H9 (cell line): ENCODE measurements around the gene SLC44A1. TPM values are rescaled to one million over a fixed set of nuclear protein-coding genes. Genes with fewer than 3 reads are reported as not detected.

Source experiments
- DNase-seq: peaks from one replicate; pipeline ENCODE4 v3.0.0-alpha.2; 2017
- H2AFZ ChIP-seq: one replicate; pipeline ENCODE4 v1.6.1; 2013; ENCODE audit warnings: mild to moderate bottlenecking, low read length, control low read depth, moderate library complexity
- H2AK5ac ChIP-seq: 2 replicates; pipeline ENCODE4 v1.6.1; 2013; ENCODE audit warnings: low read length, control low read depth, mixed read lengths; ENCODE audit not compliant: insufficient read length
- H2BK120ac ChIP-seq: one replicate; pipeline ENCODE4 v1.6.1; 2013; ENCODE audit warnings: low read depth, mild to moderate bottlenecking, low read length, control low read depth, inconsistent platforms; ENCODE audit not compliant: poor library complexity, severe bottlenecking
- H2BK12ac ChIP-seq: 2 replicates; pipeline ENCODE4 v1.6.1; 2013; ENCODE audit warnings: low read length, control low read depth, mixed read lengths, low read depth; ENCODE audit not compliant: insufficient read length
- H2BK15ac ChIP-seq: 2 replicates; pipeline ENCODE4 v1.6.1; 2013; ENCODE audit warnings: low read depth, low read length, control low read depth
- H2BK20ac ChIP-seq: one replicate; pipeline ENCODE4 v1.6.1; 2013; ENCODE audit warnings: low read depth, mild to moderate bottlenecking, low read length, control low read depth, inconsistent platforms; ENCODE audit not compliant: poor library complexity, severe bottlenecking
- H2BK5ac ChIP-seq: 2 replicates; pipeline ENCODE4 v1.6.1; 2013; ENCODE audit warnings: low read length, control low read depth, mixed read lengths; ENCODE audit not compliant: insufficient read length
- H3K14ac ChIP-seq: 2 replicates; pipeline ENCODE4 v1.6.1; 2013; ENCODE audit warnings: low read length, control low read depth; ENCODE audit not compliant: insufficient read depth
- H3K18ac ChIP-seq: 2 replicates; pipeline ENCODE4 v1.6.1; 2013; ENCODE audit warnings: low read depth, mild to moderate bottlenecking, mixed read lengths, low read length, control low read depth; ENCODE audit not compliant: insufficient read length
- H3K23ac ChIP-seq: 2 replicates; pipeline ENCODE4 v1.6.1; 2013; ENCODE audit warnings: low read length, control low read depth, mixed read lengths, low read depth; ENCODE audit not compliant: insufficient read length
- H3K23me2 ChIP-seq: 2 replicates; pipeline ENCODE4 v1.6.1; 2013; ENCODE audit warnings: low read depth, mild to moderate bottlenecking, mixed read lengths, low read length, control low read depth; ENCODE audit not compliant: insufficient read length, poor library complexity, severe bottlenecking
- H3K27ac ChIP-seq: 2 replicates; pipeline ENCODE4 v1.5.1; 2013; ENCODE audit warnings: low read length, control low read depth, mixed read lengths, low read depth; ENCODE audit not compliant: insufficient read length
- H3K27me3 ChIP-seq: 2 replicates; pipeline ENCODE4 v1.6.1; 2013; ENCODE audit warnings: low read length, control low read depth, inconsistent platforms; ENCODE audit not compliant: insufficient read depth
- H3K4ac ChIP-seq: 2 replicates; pipeline ENCODE4 v1.6.1; 2013; ENCODE audit warnings: low read depth, mild to moderate bottlenecking, control low read depth, inconsistent platforms, low read length, moderate library complexity
- H3K4me1 ChIP-seq: 2 replicates; pipeline ENCODE4 v1.6.1; 2013; ENCODE audit warnings: low read length, control low read depth, inconsistent platforms; ENCODE audit not compliant: insufficient read depth
- H3K4me2 ChIP-seq: 2 replicates; pipeline ENCODE4 v1.6.1; 2013; ENCODE audit warnings: low read length, control low read depth, mixed read lengths; ENCODE audit not compliant: insufficient read length, insufficient read depth
- H3K56ac ChIP-seq: 2 replicates; pipeline ENCODE4 v1.6.1; 2013; ENCODE audit warnings: low read depth, mild to moderate bottlenecking, mixed read lengths, low read length, control low read depth; ENCODE audit not compliant: insufficient read length
- H3K79me1 ChIP-seq: 2 replicates; pipeline ENCODE4 v1.6.1; 2013; ENCODE audit warnings: low read depth, mild to moderate bottlenecking, moderate library complexity, low read length, control low read depth, inconsistent platforms; ENCODE audit not compliant: insufficient read depth, poor library complexity, severe bottlenecking
- H3K79me2 ChIP-seq: 2 replicates; pipeline ENCODE4 v1.6.1; 2013; ENCODE audit warnings: low read length, control low read depth, inconsistent platforms; ENCODE audit not compliant: insufficient read depth
- H3K9ac ChIP-seq: 2 replicates; pipeline ENCODE4 v1.6.1; 2013; ENCODE audit warnings: low read length, control low read depth, mixed read lengths; ENCODE audit not compliant: insufficient read length; ENCODE audit errors: extremely low read depth
- H3K9me3 ChIP-seq: one replicate; pipeline ENCODE4 v1.6.1; 2013; ENCODE audit warnings: low read depth, low read length, inconsistent platforms; ENCODE audit not compliant: control insufficient read depth
- H3T11ph ChIP-seq: one replicate; pipeline ENCODE4 v1.6.1; 2013; ENCODE audit warnings: mild to moderate bottlenecking, low read length, control low read depth, inconsistent platforms
- H4K20me1 ChIP-seq: one replicate; pipeline ENCODE4 v1.6.1; 2013; ENCODE audit not compliant: control insufficient read depth, insufficient read length, insufficient read depth
- H4K5ac ChIP-seq: 2 replicates; pipeline ENCODE4 v1.6.1; 2013; ENCODE audit warnings: low read depth, mild to moderate bottlenecking, mixed read lengths, low read length, control low read depth; ENCODE audit not compliant: insufficient read length
- H4K8ac ChIP-seq: replicated peaks from 2 replicates; pipeline ENCODE4 v1.6.1; 2013; ENCODE audit warnings: low read length, control low read depth, mixed read lengths, low read depth; ENCODE audit not compliant: insufficient read length
- H4K91ac ChIP-seq: 2 replicates; pipeline ENCODE4 v1.6.1; 2013; ENCODE audit warnings: low read depth, mild to moderate bottlenecking, moderate library complexity, mixed read lengths, low read length, control low read depth; ENCODE audit not compliant: insufficient read length
- H3K27ac Mint-ChIP-seq, 3 experiments: 2 replicates in 2 of 3; 3 replicates in 1 of 3; pipeline ENCODE4 v1.8.0; 2020 to 2021; ENCODE audit warnings: mixed read lengths in 3 of 3, mild to moderate bottlenecking in 1 of 3, moderate library complexity in 1 of 3
- H3K27me3 Mint-ChIP-seq: 2 replicates; pipeline ENCODE4 v1.8.0; 2021; ENCODE audit warnings: low read depth, mild to moderate bottlenecking, moderate library complexity, mixed read lengths
- H3K36me3 Mint-ChIP-seq, 3 experiments: 2 replicates in 2 of 3; 3 replicates in 1 of 3; pipeline ENCODE4 v1.8.0; 2020 to 2021; ENCODE audit warnings: low read depth in 3 of 3, mixed read lengths in 3 of 3; ENCODE audit not compliant: insufficient read depth in 1 of 3
- H3K4me1 Mint-ChIP-seq, 2 experiments: 2 replicates each; pipeline ENCODE4 v1.8.0; 2020; ENCODE audit warnings: mixed read lengths in 2 of 2
- H3K4me3 Mint-ChIP-seq, 2 experiments: 2 replicates in 1 of 2; 3 replicates in 1 of 2; pipeline ENCODE4 v1.8.0; 2020 to 2021; ENCODE audit warnings: mild to moderate bottlenecking in 2 of 2, mixed read lengths in 2 of 2, moderate library complexity in 1 of 2
- H3K9me3 Mint-ChIP-seq, 2 experiments: 2 replicates in 1 of 2; 3 replicates in 1 of 2; pipeline ENCODE4 v1.8.0; 2020; ENCODE audit warnings: mild to moderate bottlenecking in 2 of 2, mixed read lengths in 2 of 2, moderate library complexity in 1 of 2
- CTCF ChIP-seq: fragments of 200-600 bp; sonication (generic); conservative IDR thresholded peaks from 3 replicates; pipeline ENCODE4 v1.8.0; 2021; ENCODE audit warnings: antibody characterized with exemption, mild to moderate bottlenecking
- WGBS: extraction: QIAGEN DNeasy Blood & Tissue Kit; methylation state at CpG from one replicate; pipeline ENCODE4 v1.1.7; 2013; ENCODE audit warnings: missing lambda C conversion rate, low lambda C conversion rate, mixed read lengths; ENCODE audit not compliant: insufficient read length; ENCODE audit errors: extremely low coverage; 5-methylcytosine and 5-hydroxymethylcytosine counted together
- total RNA-seq: library from RNA; stranded (reverse); gene quantifications from 2 replicates; pipeline ENCODE4 v1.2.1, GENCODE V29; 2021

Gene SLC44A1
- total RNA-seq, 1 experiment from 2014 or later, result 60.7 TPM

GRCh38 chr9:105286098-105286497 is 41.6 kb downstream of the SLC44A1 start:
- Histone ChIP-seq H3K9ac (no peak overlapping the region), H4K91ac (no peak overlapping the region), H3K4me1 (peaks cover 2% of the 10 kb centered on the region; the same call in 1 of the 2 replicates), H3K23ac (no peak overlapping the region), H3K18ac (no peak overlapping the region), H3K79me2 (peaks cover 1% of the 10 kb centered on the region; the same call in 1 of the 2 replicates), H2BK20ac (no peak overlapping the region), H3K4me2 (no peak overlapping the region), H4K5ac (no peak overlapping the region), H3K9me3 (no peaks in the 10 kb centered on the region), H3K27me3 (no peaks in the 10 kb centered on the region), H2BK5ac (no peak overlapping the region), H4K8ac (no peak overlapping the region), H3K14ac (no peak overlapping the region), H3K23me2 (no peaks in the 10 kb centered on the region), H2BK120ac (no peak overlapping the region), H2AK5ac (no peak overlapping the region), H3K79me1 (no peaks in the 10 kb centered on the region), H3T11ph (no peak overlapping the region), H2BK15ac (no peak overlapping the region), H2AFZ (no peak overlapping the region), H3K56ac (no peak overlapping the region), H3K27ac (no peak overlapping the region), H2BK12ac (no peak overlapping the region), H4K20me1 (no peaks in the 10 kb centered on the region), H3K4ac (no peak overlapping the region)
- H3K27me3 Mint-ChIP-seq, result no peaks in the 10 kb centered on the region
- no peak for TF ChIP-seq CTCF
- no peak overlapping the region for H3K4me3 Mint-ChIP-seq
- no peaks in the 10 kb centered on the region for H3K9me3 Mint-ChIP-seq
- no CpG with 5 or more reads among the region's 4 CpGs for WGBS
- H3K36me3 Mint-ChIP-seq, result no peaks in the 10 kb centered on the region; a peak in 1 of 7 replicates
- H3K27ac Mint-ChIP-seq, result peak overlapping the region in 2 of 3 experiments; percentile 86 to 92; a peak in 6 of 7 replicates
- DNase-seq, result no peak
- H3K4me1 Mint-ChIP-seq, result peaks cover 56 to 62% of the 10 kb centered on the region in 2 experiments
